Nephron (organoid): ENCODE data around the gene SPEM1.

Source experiments
- H3K27ac Mint-ChIP-seq, 3 experiments: 2 replicates each; pipeline ENCODE4 v1.8.0; 2020; ENCODE audit warnings: mixed read lengths in 3 of 3, mild to moderate bottlenecking in 2 of 3, moderate library complexity in 1 of 3
- H3K27me3 Mint-ChIP-seq: 2 replicates; pipeline ENCODE4 v1.8.0; 2021; ENCODE audit warnings: low read depth, mild to moderate bottlenecking, moderate library complexity, mixed read lengths
- H3K36me3 Mint-ChIP-seq: 2 replicates; pipeline ENCODE4 v1.8.0; 2020; ENCODE audit warnings: low read depth, mixed read lengths
- H3K4me1 Mint-ChIP-seq: 2 replicates; pipeline ENCODE4 v1.8.0; 2020; ENCODE audit warnings: mixed read lengths
- H3K4me3 Mint-ChIP-seq, 3 experiments: 2 replicates each; pipeline ENCODE4 v1.8.0; 2020; ENCODE audit warnings: mild to moderate bottlenecking in 3 of 3, mixed read lengths in 3 of 3, moderate library complexity in 2 of 3
- H3K9me3 Mint-ChIP-seq: 2 replicates; pipeline ENCODE4 v1.8.0; 2020; ENCODE audit warnings: mixed read lengths
- CTCF ChIP-seq, 3 experiments: fragments of 200-600 bp; sonication (generic); IDR thresholded peaks; one replicate each; pipeline ENCODE4 v1.5.0; 2021; ENCODE audit warnings: antibody characterized with exemption in 3 of 3; ENCODE audit not compliant: unreplicated experiment in 3 of 3

Gene SPEM1

GRCh38 chr17:7459961-7460545 is 39.9 kb downstream of the SPEM1 start:
- Mint-ChIP-seq H3K27me3 (peaks cover 5% of the 10 kb centered on the region), H3K27ac (peak overlapping the region in 1 of 3 experiments; percentile 29), H3K9me3 (no peaks in the 10 kb centered on the region), H3K4me3 (peak overlapping the region; percentile 19 to 38 (median 34)), H3K36me3 (peaks cover 28% of the 10 kb centered on the region), H3K4me1 (peaks cover 11% of the 10 kb centered on the region)
- TF ChIP-seq CTCF (IDR thresholded peaks at IDR 0.05; ENCODE audit: unreplicated experiment in 3 of 3), result no peak

GRCh38 chr17:7460850-7461660 is 40.9 kb downstream of the SPEM1 start:
- no peak overlapping the region for H3K4me3 Mint-ChIP-seq
- peaks cover 26% of the 10 kb centered on the region for H3K36me3 Mint-ChIP-seq
- peaks cover 5% of the 10 kb centered on the region for H3K4me1 Mint-ChIP-seq
- TF ChIP-seq CTCF (IDR thresholded peaks at IDR 0.05; ENCODE audit: unreplicated experiment in 3 of 3), result no peak
- H3K27me3 Mint-ChIP-seq, result peaks cover 5% of the 10 kb centered on the region
- H3K27ac Mint-ChIP-seq, result peak overlapping the region in 1 of 3 experiments; percentile 66
- no peaks in the 10 kb centered on the region for H3K9me3 Mint-ChIP-seq

DNA sequence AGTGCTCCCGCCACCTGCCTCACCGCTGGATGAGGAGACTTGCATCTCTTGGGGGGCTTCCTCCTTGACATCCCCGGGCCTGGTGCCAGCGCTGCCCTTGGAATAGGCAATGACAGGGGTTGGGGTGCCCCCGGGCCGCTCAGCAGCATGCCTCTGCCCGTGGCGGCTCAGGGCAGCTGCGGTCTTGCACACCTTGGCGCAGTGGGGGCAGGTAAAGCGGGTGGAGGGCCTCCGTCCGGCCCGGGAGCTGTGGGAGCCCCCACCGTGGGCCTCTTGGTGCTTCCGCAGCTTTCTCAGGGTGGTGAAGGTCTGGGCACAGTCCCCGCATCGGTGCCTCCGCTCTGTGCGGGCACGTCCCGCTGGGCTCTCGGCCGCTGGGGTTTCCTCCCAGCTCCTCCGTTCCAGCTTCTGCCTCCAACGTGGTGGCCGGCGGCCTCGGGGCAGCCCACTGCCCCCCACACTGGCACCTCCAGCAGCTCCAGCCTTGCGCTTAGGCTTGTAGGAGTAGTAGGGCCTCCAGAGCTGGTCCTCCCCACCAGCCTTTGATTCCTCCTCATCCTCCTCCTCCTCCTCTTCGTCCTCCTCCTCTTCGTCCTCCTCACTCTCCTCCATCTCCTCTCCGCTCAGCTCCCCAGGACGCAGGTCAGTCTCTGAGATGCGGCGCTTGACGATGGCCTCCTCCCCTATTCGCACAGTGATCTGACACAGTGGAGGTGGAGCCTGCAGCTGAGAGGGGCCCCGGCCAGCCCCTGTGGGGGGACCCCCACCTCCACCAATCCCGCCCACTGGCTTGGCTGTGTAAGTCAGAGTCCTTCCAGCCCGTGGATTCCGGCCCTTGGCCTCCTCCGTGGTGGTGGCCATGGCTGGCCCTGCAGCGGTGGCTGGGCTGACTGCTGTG is 42.6 kb downstream of the SPEM1 start:
- no peaks in the 10 kb centered on the region for H3K9me3 Mint-ChIP-seq
- no peak for TF ChIP-seq CTCF (IDR thresholded peaks at IDR 0.05; ENCODE audit: unreplicated experiment in 3 of 3)

DNA sequence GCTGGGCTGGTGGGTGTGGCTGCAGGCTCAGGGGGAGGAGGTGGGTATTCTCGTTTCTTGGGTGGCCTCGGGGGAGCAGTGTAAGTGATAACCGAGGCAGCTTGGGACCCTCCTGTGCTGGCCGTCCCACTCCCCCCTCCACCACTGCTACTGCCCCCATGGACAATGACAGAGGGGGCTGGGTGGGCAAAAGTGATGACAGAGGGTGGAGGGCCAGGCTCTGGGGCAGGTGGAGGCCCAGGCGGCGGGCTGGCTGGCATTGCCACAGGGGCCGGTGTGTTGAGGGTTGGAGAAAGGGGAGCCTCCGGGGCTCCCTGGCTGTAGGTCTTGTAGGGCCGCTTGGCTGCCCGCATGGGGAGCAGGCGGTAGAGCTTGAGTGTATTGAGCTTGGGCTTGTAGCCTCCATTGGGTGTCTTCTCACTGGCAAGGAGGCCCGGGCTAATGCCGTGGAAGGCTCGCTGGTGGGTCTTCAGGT is 43.3 kb downstream of the SPEM1 start:
- H3K4me3 Mint-ChIP-seq, result no peak overlapping the region
- TF ChIP-seq CTCF (IDR thresholded peaks at IDR 0.05; ENCODE audit: unreplicated experiment in 3 of 3), result no peak
- no peaks in the 10 kb centered on the region for H3K9me3 Mint-ChIP-seq
- peaks cover 13% of the 10 kb centered on the region for H3K4me1 Mint-ChIP-seq
- peaks cover 5% of the 10 kb centered on the region for H3K27me3 Mint-ChIP-seq
- peaks cover 35% of the 10 kb centered on the region for H3K36me3 Mint-ChIP-seq
- no peak overlapping the region for H3K27ac Mint-ChIP-seq

More for the DNA sequence above, 42.6 kb downstream of the SPEM1 start:
- Mint-ChIP-seq H3K4me3 (no peak overlapping the region), H3K36me3 (peaks cover 35% of the 10 kb centered on the region), H3K27ac (no peak overlapping the region), H3K27me3 (peaks cover 5% of the 10 kb centered on the region), H3K4me1 (peaks cover 13% of the 10 kb centered on the region)

DNA sequence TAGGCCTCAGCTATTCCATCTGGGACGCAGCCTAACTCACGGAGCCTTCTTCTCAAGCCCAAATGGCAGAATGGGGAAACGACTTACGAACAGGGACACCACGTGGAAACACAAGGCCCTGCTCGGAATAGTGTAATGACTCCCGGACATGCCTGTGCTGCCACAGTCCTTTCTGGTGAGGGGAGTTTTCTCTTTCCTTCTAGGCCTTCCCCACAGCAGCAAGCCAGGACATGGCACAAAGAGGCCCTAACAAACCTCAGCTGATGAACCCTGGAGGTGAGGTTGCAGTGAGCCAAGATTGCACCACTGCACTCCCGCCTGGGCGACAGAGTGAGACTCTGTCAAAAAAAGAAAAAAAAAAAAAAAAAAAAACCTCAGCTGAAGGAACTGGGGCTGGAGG is 44.0 kb downstream of the SPEM1 start:
- TF ChIP-seq CTCF (IDR thresholded peaks at IDR 0.05; ENCODE audit: unreplicated experiment in 3 of 3), result no peak
- H3K36me3 Mint-ChIP-seq, result peaks cover 35% of the 10 kb centered on the region
- H3K4me1 Mint-ChIP-seq, result peaks cover 13% of the 10 kb centered on the region
- H3K27ac Mint-ChIP-seq, result no peak overlapping the region
- peaks cover 5% of the 10 kb centered on the region for H3K27me3 Mint-ChIP-seq
- no peaks in the 10 kb centered on the region for H3K9me3 Mint-ChIP-seq
- no peak overlapping the region for H3K4me3 Mint-ChIP-seq
